HPDE6-E6E7 (cell line): ENCODE measurements around the gene ALDH4A1.

Experiments used
- DNase-seq: peaks from one replicate; pipeline ENCODE4 v3.0.0; 2011; ENCODE audit warnings: missing footprints; ENCODE audit errors: extremely low spot score

The ALDH4A1 gene

GRCh38 chr1:18939398-18940302 is 37.3 kb upstream of the ALDH4A1 start:
- no peak for DNase-seq

GRCh38 chr1:18938707-18939070 is 36.3 kb upstream of the ALDH4A1 start:
- no peak for DNase-seq

GRCh38 chr1:18938008-18938706 is 35.8 kb upstream of the ALDH4A1 start:
- DNase-seq = no peak

GRCh38 chr1:18937539-18937938 is 35.2 kb upstream of the ALDH4A1 start:
- no peak for DNase-seq

- peak; percentile 73 for DNase-seq
Measured at GRCh38 chr1:18936814-18937481, 34.6 kb upstream of the ALDH4A1 start.

GRCh38 chr1:18936471-18936813 is 34.1 kb upstream of the ALDH4A1 start:
- DNase-seq = no peak

GRCh38 chr1:18934205-18935000 is 32.0 kb upstream of the ALDH4A1 start:
- no peak for DNase-seq

GRCh38 chr1:18932879-18933278 is 30.5 kb upstream of the ALDH4A1 start:
- no peak for DNase-seq

GRCh38 chr1:18932387-18932786 is 30.0 kb upstream of the ALDH4A1 start:
- DNase-seq = peak; percentile 80

GRCh38 chr1:18931730-18932129 is 29.4 kb upstream of the ALDH4A1 start:
- no peak for DNase-seq

- DNase-seq = no peak
Measured at GRCh38 chr1:18929686-18930085, 27.3 kb upstream of the ALDH4A1 start.

- no peak for DNase-seq
Measured at GRCh38 chr1:18928985-18929384, 26.6 kb upstream of the ALDH4A1 start.

- no peak for DNase-seq
Measured at GRCh38 chr1:18928406-18928805, 26.1 kb upstream of the ALDH4A1 start.

GRCh38 chr1:18927654-18928272 is 25.4 kb upstream of the ALDH4A1 start:
- DNase-seq = no peak

GRCh38 chr1:18927082-18927653 is 24.8 kb upstream of the ALDH4A1 start:
- no peak for DNase-seq

- DNase-seq = peak; percentile 95
Measured at GRCh38 chr1:18926315-18927081, 24.1 kb upstream of the ALDH4A1 start.

- no peak for DNase-seq
Measured at GRCh38 chr1:18925279-18925678, 22.9 kb upstream of the ALDH4A1 start.

- no peak for DNase-seq
Measured at GRCh38 chr1:18924221-18924691, 21.9 kb upstream of the ALDH4A1 start.

- DNase-seq = no peak
Measured at GRCh38 chr1:18923756-18924211, 21.4 kb upstream of the ALDH4A1 start.
